Measurements from ENCODE around the gene PI4KA. TPM values are rescaled to one million over a fixed set of nuclear protein-coding genes. Genes with fewer than 3 reads are reported as not detected.
"Not testable (repeated sequence)": the region's sequence is repeated elsewhere in the genome, so short reads cannot be mapped to it uniquely, and the experiment has no call there.

PI4KA gene
- total RNA-seq, 4 donors from 2014 or later, result 76.5 to 164 (median 115) TPM

DNA sequence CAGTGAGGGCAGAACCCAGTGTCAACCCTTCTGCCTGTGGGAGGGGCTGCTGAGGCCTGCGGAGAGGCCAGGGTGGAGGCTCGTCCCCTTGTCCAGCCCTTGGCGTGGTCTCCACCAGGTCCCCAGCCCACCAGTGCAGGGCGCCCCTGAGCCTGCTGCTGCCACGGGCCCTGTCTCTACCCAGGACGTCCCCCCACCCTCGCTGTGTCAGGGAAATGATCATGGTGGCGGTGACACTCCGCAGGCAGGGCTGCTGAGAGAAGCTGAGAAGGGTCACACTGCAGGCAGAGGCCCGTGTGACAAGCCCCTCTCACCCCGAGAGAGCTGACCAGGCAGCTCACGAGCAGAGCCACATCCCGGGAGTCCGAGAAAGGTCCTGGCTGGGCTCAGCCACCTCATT is 164.4 kb downstream of the PI4KA start:
- not testable (repeated sequence) for H3K27ac ChIP-seq; H3K9me3 ChIP-seq; DNase-seq (ENCODE audit: low spot score in 2 of 2); H3K4me1 ChIP-seq; H3K36me3 ChIP-seq; H3K4me3 ChIP-seq; H3K27me3 ChIP-seq
- no CpG with 5 or more reads among the region's 14 CpGs for WGBS, 2 donors

DNA sequence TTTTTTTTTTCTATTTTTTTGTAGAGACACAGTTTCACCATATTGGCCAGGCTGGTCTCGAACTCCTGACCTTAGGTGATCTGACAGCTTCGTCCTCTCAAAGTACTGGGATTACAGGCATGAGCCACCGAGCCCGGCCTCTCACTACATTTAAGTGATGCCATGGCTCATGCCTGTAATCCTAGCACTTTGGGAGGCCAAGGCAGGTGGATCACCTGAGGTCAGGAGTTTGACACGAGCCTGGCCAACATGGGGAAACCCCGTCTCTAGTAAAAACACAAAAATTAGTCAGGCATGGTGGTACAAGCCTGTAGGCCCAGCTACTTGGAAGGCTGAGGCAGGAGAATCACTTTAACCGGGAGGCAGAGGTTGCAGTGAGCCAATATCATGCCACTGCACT is 165.7 kb downstream of the PI4KA start:
- H3K4me1 ChIP-seq; H3K4me3 ChIP-seq; H3K27me3 ChIP-seq; H3K9me3 ChIP-seq; H3K27ac ChIP-seq; H3K36me3 ChIP-seq; DNase-seq (ENCODE audit: low spot score in 2 of 2): not testable (repeated sequence)
- WGBS, 2 donors, result 94 to 96% methylated on average over 6 to 7 of the region's 7 CpGs

GRCh38 chr22:20690586-20691317 is 167.9 kb downstream of the PI4KA start:
- 89 to 91% methylated on average over 8 to 9 of the region's 15 CpGs for WGBS, 2 donors
- H3K27ac ChIP-seq; H3K36me3 ChIP-seq; H3K4me1 ChIP-seq; DNase-seq (ENCODE audit: low spot score in 2 of 2); H3K4me3 ChIP-seq; H3K9me3 ChIP-seq; H3K27me3 ChIP-seq: not testable (repeated sequence)

- H3K4me3 ChIP-seq; H3K27me3 ChIP-seq; H3K4me1 ChIP-seq; H3K36me3 ChIP-seq; DNase-seq (ENCODE audit: low spot score in 2 of 2); H3K9me3 ChIP-seq; H3K27ac ChIP-seq: not testable (repeated sequence)
- WGBS, 2 donors, result 96 to 97% methylated on average over 29 of the region's 29 CpGs
These were observed 171.0 kb downstream of the PI4KA start for GRCh38 chr22:20687356-20688172.

DNA sequence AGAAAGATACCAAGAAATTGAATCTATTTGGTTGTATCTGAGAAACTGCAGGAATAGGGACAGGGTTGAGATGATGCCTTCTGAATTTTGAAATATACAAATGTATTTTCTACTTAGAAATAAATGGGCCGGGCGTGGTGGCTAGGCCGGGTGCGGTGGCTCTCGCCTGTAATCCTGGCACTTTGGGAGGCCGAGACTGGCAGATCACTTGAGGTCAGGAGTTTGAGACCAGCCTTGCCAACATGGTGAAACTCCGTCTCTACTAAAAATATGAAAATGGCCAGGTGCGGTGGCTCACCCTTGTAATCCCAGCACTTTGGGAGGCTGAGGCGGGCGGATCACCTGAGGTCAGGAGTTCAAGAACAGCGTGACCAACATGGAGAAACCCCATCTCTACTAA is 172.8 kb downstream of the PI4KA start:
- H3K9me3 ChIP-seq; H3K4me1 ChIP-seq; H3K27ac ChIP-seq; H3K4me3 ChIP-seq; H3K27me3 ChIP-seq; DNase-seq (ENCODE audit: low spot score in 2 of 2); H3K36me3 ChIP-seq: not testable (repeated sequence)
- WGBS, 2 donors, result 76 to 85% methylated on average over 11 of the region's 11 CpGs

- WGBS, 2 donors, result 85 to 90% methylated on average over 13 of the region's 13 CpGs
- not testable (repeated sequence) for H3K4me3 ChIP-seq; H3K9me3 ChIP-seq; H3K36me3 ChIP-seq; DNase-seq (ENCODE audit: low spot score in 2 of 2); H3K4me1 ChIP-seq; H3K27ac ChIP-seq; H3K27me3 ChIP-seq
These were observed 179.7 kb downstream of the PI4KA start for GRCh38 chr22:20678792-20679435.

- peaks cover 0 to 14% of the 10 kb centered on the region in 2 donors for H3K27me3 ChIP-seq
- 94 to 95% methylated on average over 2 of the region's 2 CpGs for WGBS, 2 donors
- TF ChIP-seq, protein P1, sequence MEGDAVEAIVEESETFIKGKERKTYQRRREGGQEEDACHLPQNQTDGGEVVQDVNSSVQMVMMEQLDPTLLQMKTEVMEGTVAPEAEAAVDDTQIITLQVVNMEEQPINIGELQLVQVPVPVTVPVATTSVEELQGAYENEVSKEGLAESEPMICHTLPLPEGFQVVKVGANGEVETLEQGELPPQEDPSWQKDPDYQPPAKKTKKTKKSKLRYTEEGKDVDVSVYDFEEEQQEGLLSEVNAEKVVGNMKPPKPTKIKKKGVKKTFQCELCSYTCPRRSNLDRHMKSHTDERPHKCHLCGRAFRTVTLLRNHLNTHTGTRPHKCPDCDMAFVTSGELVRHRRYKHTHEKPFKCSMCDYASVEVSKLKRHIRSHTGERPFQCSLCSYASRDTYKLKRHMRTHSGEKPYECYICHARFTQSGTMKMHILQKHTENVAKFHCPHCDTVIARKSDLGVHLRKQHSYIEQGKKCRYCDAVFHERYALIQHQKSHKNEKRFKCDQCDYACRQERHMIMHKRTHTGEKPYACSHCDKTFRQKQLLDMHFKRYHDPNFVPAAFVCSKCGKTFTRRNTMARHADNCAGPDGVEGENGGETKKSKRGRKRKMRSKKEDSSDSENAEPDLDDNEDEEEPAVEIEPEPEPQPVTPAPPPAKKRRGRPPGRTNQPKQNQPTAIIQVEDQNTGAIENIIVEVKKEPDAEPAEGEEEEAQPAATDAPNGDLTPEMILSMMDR (IDR thresholded peaks at IDR 0.05), result no peak
- TF ChIP-seq POLR2A (IDR thresholded peaks at IDR 0.05), result no peak
- TF ChIP-seq EP300 (IDR thresholded peaks at IDR 0.05), result no peak
- H3K4me3 ChIP-seq, result no peak overlapping the region
- no peak for DNase-seq (ENCODE audit: low spot score in 2 of 2)
- no peaks in the 10 kb centered on the region for H3K36me3 ChIP-seq
- no peak overlapping the region for H3K27ac ChIP-seq
- no peaks in the 10 kb centered on the region for H3K9me3 ChIP-seq
- no peaks in the 10 kb centered on the region for H3K4me1 ChIP-seq
These were observed 180.8 kb downstream of the PI4KA start for GRCh38 chr22:20677684-20678242.

DNA sequence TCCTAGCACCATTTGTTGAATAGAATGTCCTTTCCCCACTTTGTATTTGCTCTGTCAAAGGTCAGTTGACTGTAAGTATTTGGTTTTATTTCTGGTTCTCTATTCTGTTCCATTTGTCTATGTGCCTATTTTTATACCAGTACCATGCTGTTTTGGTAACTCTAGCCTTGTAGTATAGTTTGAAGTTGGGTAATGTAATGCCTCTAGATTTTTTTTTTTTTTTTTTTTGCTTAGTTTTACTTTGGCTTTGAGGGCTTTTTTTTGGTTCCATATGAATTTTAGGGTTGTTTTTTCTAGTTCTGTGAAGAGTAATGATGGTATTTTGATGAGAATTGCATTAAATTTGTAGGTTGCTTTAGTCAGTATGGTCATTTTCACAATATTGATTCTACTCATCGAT is 183.0 kb downstream of the PI4KA start:
- not testable (repeated sequence) for H3K36me3 ChIP-seq; DNase-seq (ENCODE audit: low spot score in 2 of 2); H3K9me3 ChIP-seq; H3K4me3 ChIP-seq; H3K27ac ChIP-seq; H3K4me1 ChIP-seq
- WGBS, 2 donors, result 97 to 100% methylated on average over 1 of the region's 1 CpG
- peaks cover 0 to 29% of the 10 kb centered on the region in 2 donors for H3K27me3 ChIP-seq

Data from tibial nerve (tissue), 4 donors.